GM23338 (cell line): ENCODE results near the gene ZNF648.

Experiments
- CREB1 ChIP-seq: fragments of 250-450 bp; sonication (Bioruptor Pico); IDR thresholded peaks from 2 replicates; pipeline ENCODE4 v1.5.0; 2020; ENCODE audit warnings: low read depth, mild to moderate bottlenecking, moderate library complexity
- CTCF ChIP-seq, 2 experiments: fragments of 200-600 bp in 1 of 2; sonication (generic) in 1 of 2; conservative IDR thresholded peaks; 2 replicates each; pipeline versions ENCODE4 v1.5.1 to v1.6.1; 2016 to 2017; ENCODE audit warnings: antibody characterized with exemption in 2 of 2, low read depth in 2 of 2, mild to moderate bottlenecking in 2 of 2, moderate library complexity in 1 of 2
- EZH2 ChIP-seq: fragments of 200-600 bp; sonication (generic); IDR thresholded peaks from one replicate; pipeline ENCODE4 v1.8.0; 2017; ENCODE audit warnings: antibody characterized with exemption, mild to moderate bottlenecking, low read depth; ENCODE audit not compliant: unreplicated experiment
- EZH2phosphoT487 ChIP-seq: fragments of 200-600 bp; sonication (generic); IDR thresholded peaks from one replicate; pipeline ENCODE4 v1.8.1; 2018; ENCODE audit warnings: antibody characterized with exemption; ENCODE audit not compliant: unreplicated experiment
- JUNB ChIP-seq: IDR thresholded peaks from one replicate; pipeline ENCODE4 v1.6.1; 2016; ENCODE audit warnings: antibody characterized with exemption; ENCODE audit not compliant: unreplicated experiment
- POLR2AphosphoS5 ChIP-seq: IDR thresholded peaks from 2 replicates; pipeline ENCODE4 v1.6.1; 2016; ENCODE audit warnings: antibody characterized with exemption, low read depth
- REST ChIP-seq: IDR thresholded peaks from one replicate; pipeline ENCODE4 v1.6.1; 2018; ENCODE audit warnings: antibody characterized with exemption; ENCODE audit not compliant: unreplicated experiment
- STAT1 ChIP-seq: IDR thresholded peaks from one replicate; pipeline ENCODE4 v1.6.1; 2016; ENCODE audit warnings: antibody characterized with exemption; ENCODE audit not compliant: unreplicated experiment
- ZNF331 ChIP-seq: fragments of 250-450 bp; sonication (Bioruptor Pico); IDR thresholded peaks from 2 replicates; pipeline ENCODE4 v1.5.0; 2020; ENCODE audit warnings: low read depth, mild to moderate bottlenecking, moderate library complexity

- TF ChIP-seq EZH2: no peak
- no peak for TF ChIP-seq EZH2phosphoT487
- TF ChIP-seq REST: no peak
- TF ChIP-seq CTCF (conservative IDR thresholded peaks at IDR 0.05; ENCODE audit: low read depth in 2 of 2): no peak
- TF ChIP-seq POLR2AphosphoS5: no peak
- no peak for TF ChIP-seq STAT1
- TF ChIP-seq CREB1: no peak
- no peak for TF ChIP-seq ZNF331 (CRISPR knock-in tag)
- no peak for TF ChIP-seq JUNB
These were observed 48.3 kb upstream of the ZNF648 start for GRCh38 chr1:182109771-182110170.
